Thoracic aorta (tissue), 2 donors: ENCODE results near the gene PLEKHG5. TPM values are rescaled to one million over a fixed set of nuclear protein-coding genes. Genes with fewer than 3 reads are reported as not detected.

Source experiments
- ATAC-seq: fragments of 150-250 bp; one replicate; pipeline ENCODE4 v1.8.0; 2017; ENCODE audit warnings: low read depth; ENCODE audit not compliant: insufficient number of reproducible peaks, low FRiP score
- DNase-seq: peaks from one replicate; pipeline ENCODE4 v3.0.0-alpha.2; 2020; ENCODE audit warnings: low spot score
- H3K27ac ChIP-seq, 2 donors: fragments of 200-600 bp; sonication (generic); 1 replicate in 1 of 2; 2 replicates in 1 of 2; pipeline ENCODE4 v1.5.1; 2016; ENCODE audit warnings: mild to moderate bottlenecking in 2 of 2, moderate library complexity in 2 of 2
- H3K27me3 ChIP-seq: fragments of 200-600 bp; sonication (generic); replicated peaks from 2 replicates; pipeline ENCODE4 v1.6.0; 2016; ENCODE audit warnings: mild to moderate bottlenecking; ENCODE audit not compliant: insufficient read depth
- H3K36me3 ChIP-seq: fragments of 200-600 bp; sonication (generic); one replicate; pipeline ENCODE4 v1.5.1; 2016
- H3K4me1 ChIP-seq, 2 donors: fragments of 200-600 bp; sonication (generic); 1 replicate in 1 of 2; 2 replicates in 1 of 2; pipeline versions ENCODE4 v1.5.1 to v1.6.0; 2016; ENCODE audit warnings: low read depth in 2 of 2, mild to moderate bottlenecking in 1 of 2; ENCODE audit not compliant: control insufficient read depth in 1 of 2
- H3K4me3 ChIP-seq: fragments of 200-600 bp; sonication (generic); 2 replicates; pipeline ENCODE4 v1.5.1; 2016; ENCODE audit warnings: mild to moderate bottlenecking
- H3K9me3 ChIP-seq: fragments of 200-600 bp; sonication (generic); 2 replicates; pipeline ENCODE4 v1.5.1; 2016
- CTCF ChIP-seq: fragments of 200-600 bp; sonication (generic); IDR thresholded peaks from one replicate; pipeline ENCODE4 v1.5.1; 2019; ENCODE audit warnings: antibody characterized with exemption
- total RNA-seq, 2 donors: library from RNA; depleted of rRNA; stranded (reverse); fragments of >200 nt; gene quantifications; one replicate each; pipeline versions ENCODE4 v1.1.0 to v1.2.3, GENCODE V29; 2016

Gene PLEKHG5
- total RNA-seq, 2 donors from 2014 or later, result 23.4 to 32.9 TPM

DNA sequence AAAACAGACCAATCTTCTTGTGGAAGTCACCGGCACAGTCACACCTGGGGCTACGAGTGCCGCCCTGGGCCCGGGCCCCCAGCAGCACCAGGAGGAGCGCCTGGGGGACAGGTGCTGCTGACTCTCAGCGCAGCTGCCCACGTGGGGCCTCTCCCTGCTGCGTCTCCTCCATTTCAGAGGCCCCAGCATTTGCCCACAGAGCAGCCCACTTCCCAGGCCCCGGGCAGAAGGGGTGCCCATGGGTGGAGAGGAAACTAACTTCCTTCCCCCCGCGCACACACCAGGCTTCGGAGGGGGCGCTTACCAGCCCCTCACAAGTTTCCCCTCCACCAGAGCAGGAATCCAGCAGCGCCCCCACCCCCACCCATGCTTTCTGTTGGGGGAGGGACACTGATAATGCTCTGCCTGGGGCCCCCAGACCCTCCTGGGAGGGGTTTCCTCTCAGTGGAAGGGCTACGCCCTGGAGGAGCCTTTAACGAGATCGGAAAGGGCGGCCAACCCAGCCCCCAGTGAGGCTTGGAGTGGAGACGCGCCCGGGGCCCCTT lies 25.9 kb downstream of the PLEKHG5 start:
- peaks cover 33% of the 10 kb centered on the region for H3K36me3 ChIP-seq
- DNase-seq (no peak), ATAC-seq (no peak)
- TF ChIP-seq CTCF, result no peak
- no peaks in the 10 kb centered on the region for H3K27me3 ChIP-seq
- no peaks in the 10 kb centered on the region for H3K4me1 ChIP-seq
- H3K4me3 ChIP-seq, result peak overlapping the region; percentile 25
- H3K27ac ChIP-seq, result no peak overlapping the region
- no peaks in the 10 kb centered on the region for H3K9me3 ChIP-seq

GRCh38 chr1:6464915-6465314 lies 26.6 kb downstream of the PLEKHG5 start:
- peaks cover 27% of the 10 kb centered on the region for H3K36me3 ChIP-seq

GRCh38 chr1:6464514-6464836 lies 27.0 kb downstream of the PLEKHG5 start:
- ATAC-seq (no peak), DNase-seq (no peak)
- H3K4me3 ChIP-seq, result no peak overlapping the region
- H3K27ac ChIP-seq, result no peak overlapping the region
- TF ChIP-seq CTCF, result no peak
- no peaks in the 10 kb centered on the region for H3K27me3 ChIP-seq
- no peaks in the 10 kb centered on the region for H3K4me1 ChIP-seq
- H3K36me3 ChIP-seq, result peaks cover 22% of the 10 kb centered on the region
- H3K9me3 ChIP-seq, result no peaks in the 10 kb centered on the region

More at GRCh38 chr1:6464915-6465314, 26.6 kb downstream of the PLEKHG5 start:
- no peaks in the 10 kb centered on the region for H3K27me3 ChIP-seq
- H3K9me3 ChIP-seq, result no peaks in the 10 kb centered on the region
- DNase-seq, result no peak
- no peak for ATAC-seq
- no peak overlapping the region for H3K27ac ChIP-seq
- no peaks in the 10 kb centered on the region for H3K4me1 ChIP-seq
- no peak overlapping the region for H3K4me3 ChIP-seq
- TF ChIP-seq CTCF, result no peak

GRCh38 chr1:6463120-6463412 lies 28.4 kb downstream of the PLEKHG5 start:
- TF ChIP-seq CTCF, result no peak
- Histone ChIP-seq H3K27ac (no peak overlapping the region), H3K4me3 (no peak overlapping the region), H3K9me3 (no peaks in the 10 kb centered on the region), H3K27me3 (peaks cover 5% of the 10 kb centered on the region), H3K4me1 (no peaks in the 10 kb centered on the region), H3K36me3 (peaks cover 15% of the 10 kb centered on the region)
- DNase-seq, result no peak
- no peak for ATAC-seq

DNA sequence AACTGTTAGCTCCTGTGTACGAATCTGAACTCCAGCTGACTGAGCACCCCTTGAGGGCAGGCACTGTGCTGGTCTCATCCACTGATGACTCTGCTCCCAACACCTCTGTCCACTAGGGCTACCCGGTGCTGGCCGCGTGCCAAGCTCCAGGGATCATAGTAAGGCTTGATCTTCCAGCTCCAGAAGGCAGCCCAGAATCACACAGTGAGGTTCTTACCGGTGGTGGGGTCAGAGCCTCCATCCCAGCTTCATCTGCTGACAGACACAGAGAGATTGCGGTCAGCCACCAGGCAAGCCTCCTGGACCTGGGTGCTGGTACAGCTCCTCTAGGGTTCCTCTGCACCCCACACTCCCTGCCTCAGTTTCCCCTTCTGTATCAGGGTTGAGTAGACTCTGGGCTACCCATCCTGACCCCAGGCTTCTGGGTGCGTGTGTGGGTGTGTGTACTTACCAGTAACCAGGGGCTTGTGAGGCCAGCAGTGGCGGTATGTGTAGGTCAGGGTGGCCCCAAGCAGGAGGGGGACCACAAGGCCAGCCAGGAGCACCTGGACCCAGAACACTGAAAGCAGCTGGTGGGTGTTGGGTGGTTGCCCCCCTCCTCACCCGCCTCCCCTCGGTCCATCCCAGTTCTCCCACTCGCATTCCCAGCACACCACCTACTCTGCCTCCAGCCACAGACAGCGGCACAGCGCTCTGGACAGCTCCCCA lies 28.9 kb downstream of the PLEKHG5 start:
- Histone ChIP-seq H3K4me3 (no peak overlapping the region), H3K27me3 (peaks cover 5% of the 10 kb centered on the region), H3K36me3 (peaks cover 15% of the 10 kb centered on the region), H3K4me1 (no peaks in the 10 kb centered on the region), H3K27ac (no peak overlapping the region), H3K9me3 (no peaks in the 10 kb centered on the region)
- ATAC-seq (no peak), DNase-seq (no peak)
- TF ChIP-seq CTCF, result no peak
